ENCODE results near the gene MYRFL.

The MYRFL gene

GRCh38 chr12:69978020-69978419, 153.0 kb downstream of the MYRFL start:
- in situ Hi-C loops (cut with MboI; ENCODE audit: low pct_unique_long_range_greater_than_20kb, low sequenced_read_pairs, unreplicated experiment), result no loop called here
- no peak for TF ChIP-seq CTCF (IDR thresholded peaks at IDR 0.05; ENCODE audit: extremely low read depth, insufficient read depth, missing control alignments)
- DNase-seq (ENCODE audit: low spot score), result no peak

- TF ChIP-seq CTCF (IDR thresholded peaks at IDR 0.05; ENCODE audit: extremely low read depth, insufficient read depth, missing control alignments), result no peak
- in situ Hi-C loops (cut with MboI; ENCODE audit: low pct_unique_long_range_greater_than_20kb, low sequenced_read_pairs, unreplicated experiment), result no loop called here
- no peak for DNase-seq (ENCODE audit: low spot score)
Measured at GRCh38 chr12:69981881-69982475, 157.0 kb downstream of the MYRFL start.

DNA sequence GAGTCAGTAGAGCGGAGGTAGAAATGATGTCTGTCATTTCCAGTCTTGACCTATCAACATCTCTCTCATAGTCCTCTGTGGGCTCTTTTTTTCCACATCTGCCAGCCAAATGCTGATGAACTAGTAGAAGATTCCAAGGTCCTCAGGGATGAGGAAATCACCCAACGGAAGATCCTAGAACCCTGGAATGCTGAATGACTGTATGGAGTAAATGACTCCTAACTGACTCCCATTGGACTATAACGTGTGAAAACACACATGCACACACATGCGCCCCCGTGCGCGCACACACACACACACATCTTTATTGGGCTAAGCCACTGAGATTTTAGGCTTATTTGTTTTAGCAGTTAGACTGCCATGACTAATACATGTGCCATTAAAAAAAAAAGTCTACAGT, 159.2 kb downstream of the MYRFL start:
- DNase-seq (ENCODE audit: low spot score), result no peak
- no peak for TF ChIP-seq CTCF (IDR thresholded peaks at IDR 0.05; ENCODE audit: extremely low read depth, insufficient read depth, missing control alignments)
- in situ Hi-C loops (cut with MboI; ENCODE audit: low pct_unique_long_range_greater_than_20kb, low sequenced_read_pairs, unreplicated experiment), result no loop called here

- DNase-seq (ENCODE audit: low spot score), result no peak
- in situ Hi-C loops (cut with MboI; ENCODE audit: low pct_unique_long_range_greater_than_20kb, low sequenced_read_pairs, unreplicated experiment), result no loop called here
- peak; percentile 47 for TF ChIP-seq CTCF (IDR thresholded peaks at IDR 0.05; ENCODE audit: extremely low read depth, insufficient read depth, missing control alignments)
Measured at GRCh38 chr12:69985656-69986055, 160.6 kb downstream of the MYRFL start.

DNA sequence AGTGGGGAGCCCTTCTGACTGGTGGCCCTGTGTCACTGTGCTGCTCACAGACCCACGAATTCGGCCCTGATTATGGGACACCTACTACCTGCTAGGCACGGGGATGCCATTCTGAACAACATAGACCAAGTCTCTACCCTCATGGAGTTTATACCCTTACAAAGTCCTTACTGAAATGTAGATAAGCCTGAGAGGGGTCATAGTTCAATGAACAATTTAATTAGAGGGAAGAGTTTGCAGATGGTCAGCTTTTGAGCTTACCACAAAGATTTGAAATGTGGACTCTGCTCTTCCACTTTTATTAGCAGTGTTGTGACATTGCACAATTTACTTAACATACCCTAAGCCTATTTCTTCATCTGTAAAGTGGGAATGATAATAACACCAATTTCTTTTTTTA, 161.1 kb downstream of the MYRFL start:
- in situ Hi-C loops (cut with MboI; ENCODE audit: low pct_unique_long_range_greater_than_20kb, low sequenced_read_pairs, unreplicated experiment), result no loop called here
- no peak for TF ChIP-seq CTCF (IDR thresholded peaks at IDR 0.05; ENCODE audit: extremely low read depth, insufficient read depth, missing control alignments)

DNA sequence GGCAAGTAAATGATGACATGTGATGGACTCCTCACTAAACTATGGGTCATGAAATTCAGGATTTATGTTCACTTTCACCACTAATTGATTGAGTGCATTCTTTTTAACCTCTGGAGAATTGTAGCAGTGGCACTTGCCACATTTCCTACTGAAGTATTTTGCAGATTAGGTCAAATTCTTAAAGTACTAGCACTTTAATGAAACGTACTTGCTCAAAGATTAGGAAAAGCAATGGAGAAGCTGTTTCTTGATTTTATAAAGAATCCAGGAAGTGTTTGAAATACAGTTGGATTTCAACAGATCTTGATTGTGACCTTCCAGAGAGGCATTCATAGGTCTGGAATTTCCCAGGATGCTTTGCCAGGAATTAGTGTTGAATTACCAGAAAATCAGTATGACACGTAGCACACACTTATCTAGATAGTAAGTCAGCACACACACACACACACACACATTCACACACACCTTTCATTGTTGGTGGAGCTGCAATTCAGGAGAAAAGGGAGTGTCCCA, 162.6 kb downstream of the MYRFL start:
- no peak for DNase-seq (ENCODE audit: low spot score)
- in situ Hi-C loops (cut with MboI; ENCODE audit: low pct_unique_long_range_greater_than_20kb, low sequenced_read_pairs, unreplicated experiment), result no loop called here
- TF ChIP-seq CTCF (IDR thresholded peaks at IDR 0.05; ENCODE audit: extremely low read depth, insufficient read depth, missing control alignments), result no peak

More for the DNA sequence above, 161.1 kb downstream of the MYRFL start:
- no peak for DNase-seq (ENCODE audit: low spot score)
